HG02852 (cell line): ENCODE data around the gene HMOX1.
A peak's percentile ranks its signal among the peaks of the same experiment; 100 is the strongest.

Experiments
- ATAC-seq: cut with Tn5 transposase; IDR thresholded peaks from one replicate; pipeline ENCODE4 v1.9.1; 2021; ENCODE audit warnings: mild to moderate bottlenecking, moderate library complexity; ENCODE audit not compliant: unreplicated experiment

The HMOX1 gene, protein sequence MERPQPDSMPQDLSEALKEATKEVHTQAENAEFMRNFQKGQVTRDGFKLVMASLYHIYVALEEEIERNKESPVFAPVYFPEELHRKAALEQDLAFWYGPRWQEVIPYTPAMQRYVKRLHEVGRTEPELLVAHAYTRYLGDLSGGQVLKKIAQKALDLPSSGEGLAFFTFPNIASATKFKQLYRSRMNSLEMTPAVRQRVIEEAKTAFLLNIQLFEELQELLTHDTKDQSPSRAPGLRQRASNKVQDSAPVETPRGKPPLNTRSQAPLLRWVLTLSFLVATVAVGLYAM

GRCh38 chr22:35380537-35381423 lies at the start of gene HMOX1:
Gene HMOX1 (plus strand): TSS chr22:35381096. CDS start chr22:35381174, 78 bp downstream.
- peak; percentile 54 for ATAC-seq

DNA sequence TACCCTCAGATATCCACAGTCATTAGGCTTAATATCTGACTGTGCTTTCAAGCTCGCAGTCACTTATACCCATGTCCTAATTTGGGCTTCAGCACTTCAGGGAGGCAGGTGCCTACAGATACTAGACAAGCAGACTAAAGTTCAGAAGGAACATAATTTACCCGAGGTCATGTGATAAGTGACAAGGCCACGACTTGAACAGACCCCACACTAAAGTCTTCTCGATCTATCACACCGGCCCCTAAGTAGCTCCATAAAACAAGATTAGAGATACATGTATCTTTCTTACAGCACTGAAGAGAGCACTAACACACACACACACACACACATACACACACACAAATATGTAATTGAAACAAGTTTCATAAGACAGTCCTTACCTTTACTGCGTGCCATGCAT lies 48.6 kb upstream of the HMOX1 start:
- ATAC-seq, result no peak

DNA sequence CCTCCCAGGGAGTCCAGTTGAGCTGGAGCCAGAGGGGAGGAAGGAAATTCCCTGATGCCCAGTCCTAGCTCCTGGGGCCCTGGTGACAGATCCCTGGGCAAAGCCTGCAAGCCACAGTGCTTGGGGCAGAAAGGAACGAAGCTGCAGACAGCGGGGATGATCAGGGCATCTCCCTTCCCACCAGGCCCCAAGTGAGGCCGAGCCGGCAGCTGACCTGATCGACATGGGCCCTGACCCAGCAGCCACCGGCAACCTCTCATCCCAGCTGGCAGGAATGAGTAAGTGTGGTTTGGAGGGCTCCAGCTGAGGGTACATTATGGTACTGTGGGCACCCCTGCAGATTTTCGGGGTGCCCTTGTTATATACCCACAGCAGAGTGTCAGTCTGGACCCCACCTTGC lies 47.7 kb upstream of the HMOX1 start:
- no peak for ATAC-seq

GRCh38 chr22:35334004-35334403 lies 46.9 kb upstream of the HMOX1 start:
- ATAC-seq, result no peak

- no peak for ATAC-seq
These were observed 45.4 kb upstream of the HMOX1 start for GRCh38 chr22:35335468-35335867.

DNA sequence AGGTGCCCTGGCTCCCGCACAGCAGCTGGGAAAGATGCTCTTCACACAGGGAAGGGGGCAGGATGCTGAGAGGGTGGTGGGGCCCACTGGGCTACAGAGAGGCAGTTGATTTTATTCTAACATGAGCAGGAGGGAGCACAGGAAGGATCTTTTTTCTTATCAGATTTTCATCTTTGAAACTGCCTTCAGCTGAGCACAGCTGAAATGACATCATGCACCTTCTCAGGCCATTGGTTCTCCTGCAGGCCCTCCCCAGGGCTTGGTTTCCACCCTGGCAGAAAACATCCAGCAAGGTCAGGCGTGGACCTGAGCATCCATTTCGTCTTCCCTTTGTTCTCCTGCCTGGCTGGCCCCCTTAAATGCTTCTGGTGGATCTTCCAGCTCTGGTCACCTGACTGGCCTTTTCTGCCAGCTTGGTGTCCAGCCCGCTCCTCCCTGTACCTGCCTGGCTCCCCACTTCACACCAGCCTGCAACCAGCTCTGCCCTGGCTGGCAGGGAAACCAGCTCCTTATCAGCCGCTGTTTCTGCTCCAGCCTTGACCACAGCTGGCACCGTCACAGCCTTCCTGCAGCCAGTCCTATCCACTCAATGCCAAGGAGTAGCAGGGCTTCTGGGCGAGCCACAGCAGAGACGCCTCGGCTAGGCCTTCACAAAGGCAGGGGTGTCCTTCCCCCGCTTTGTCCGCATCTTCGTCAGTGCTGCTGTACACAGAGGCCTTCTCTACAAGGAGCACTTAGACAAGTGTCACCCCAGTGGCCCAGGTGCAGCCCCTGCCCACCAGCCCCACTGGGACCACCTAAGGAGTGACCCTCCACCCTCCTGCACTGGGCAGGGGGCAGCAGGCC lies 44.7 kb upstream of the HMOX1 start:
- ATAC-seq, result no peak

GRCh38 chr22:35337932-35338331 lies 43.0 kb upstream of the HMOX1 start:
- ATAC-seq, result no peak

- ATAC-seq, result no peak
These were observed 39.6 kb upstream of the HMOX1 start for GRCh38 chr22:35341090-35341874.

DNA sequence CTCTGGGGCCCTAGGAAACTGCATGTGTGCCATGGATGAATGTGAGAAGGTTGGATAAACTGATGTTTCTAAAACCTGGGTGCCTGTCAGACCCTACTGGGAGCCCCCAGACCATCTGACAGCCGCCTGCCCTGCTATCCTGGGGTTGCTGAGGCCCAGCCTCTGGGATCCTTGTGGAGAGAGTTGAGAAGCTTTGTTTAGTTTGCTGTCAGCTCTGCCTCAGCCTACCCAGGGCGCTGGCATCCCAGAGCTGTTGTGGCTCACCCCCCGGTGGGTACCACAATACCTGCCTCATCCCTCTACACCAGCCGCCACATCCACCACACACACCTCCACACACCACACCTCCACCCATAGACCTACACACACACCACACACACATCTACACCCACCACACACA lies 38.5 kb upstream of the HMOX1 start:
- no peak for ATAC-seq

DNA sequence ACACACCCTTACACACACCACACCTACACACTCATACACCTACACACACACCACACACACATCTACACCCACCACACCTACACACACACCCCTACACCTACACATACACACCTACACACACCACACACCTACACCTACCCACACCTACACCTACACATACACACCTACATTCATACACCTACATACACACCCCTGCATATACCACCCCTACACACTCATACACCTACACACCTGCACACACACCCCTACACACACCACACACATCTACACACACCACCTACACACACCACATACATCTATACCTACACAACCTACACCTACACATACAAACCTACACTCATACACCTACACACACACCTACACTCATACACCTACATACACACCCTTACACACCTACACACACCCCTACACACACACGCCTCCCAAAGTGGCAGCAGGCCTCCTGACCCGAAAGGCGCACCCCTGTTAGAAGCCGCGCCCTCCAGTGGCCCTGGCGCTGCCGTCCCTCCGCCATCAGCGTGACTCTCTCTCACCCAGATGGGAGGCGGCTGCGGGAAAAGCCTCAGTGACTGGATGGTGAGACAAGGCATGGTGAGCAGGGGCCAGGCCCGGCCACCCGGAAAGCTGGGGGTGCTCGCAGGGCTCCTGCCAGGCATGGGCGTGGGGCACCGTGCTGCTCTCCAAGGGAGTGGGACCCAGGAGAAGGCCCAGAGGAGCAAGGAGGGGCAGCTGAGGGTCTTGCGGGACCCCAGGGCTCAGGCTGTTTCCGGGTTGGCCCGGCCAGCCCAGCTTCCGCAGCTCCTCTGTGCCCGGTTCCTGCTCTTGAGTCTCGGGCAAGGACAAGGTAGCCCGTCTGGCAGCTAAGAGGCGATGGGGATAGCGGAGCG lies 37.0 kb upstream of the HMOX1 start:
- no peak for ATAC-seq

DNA sequence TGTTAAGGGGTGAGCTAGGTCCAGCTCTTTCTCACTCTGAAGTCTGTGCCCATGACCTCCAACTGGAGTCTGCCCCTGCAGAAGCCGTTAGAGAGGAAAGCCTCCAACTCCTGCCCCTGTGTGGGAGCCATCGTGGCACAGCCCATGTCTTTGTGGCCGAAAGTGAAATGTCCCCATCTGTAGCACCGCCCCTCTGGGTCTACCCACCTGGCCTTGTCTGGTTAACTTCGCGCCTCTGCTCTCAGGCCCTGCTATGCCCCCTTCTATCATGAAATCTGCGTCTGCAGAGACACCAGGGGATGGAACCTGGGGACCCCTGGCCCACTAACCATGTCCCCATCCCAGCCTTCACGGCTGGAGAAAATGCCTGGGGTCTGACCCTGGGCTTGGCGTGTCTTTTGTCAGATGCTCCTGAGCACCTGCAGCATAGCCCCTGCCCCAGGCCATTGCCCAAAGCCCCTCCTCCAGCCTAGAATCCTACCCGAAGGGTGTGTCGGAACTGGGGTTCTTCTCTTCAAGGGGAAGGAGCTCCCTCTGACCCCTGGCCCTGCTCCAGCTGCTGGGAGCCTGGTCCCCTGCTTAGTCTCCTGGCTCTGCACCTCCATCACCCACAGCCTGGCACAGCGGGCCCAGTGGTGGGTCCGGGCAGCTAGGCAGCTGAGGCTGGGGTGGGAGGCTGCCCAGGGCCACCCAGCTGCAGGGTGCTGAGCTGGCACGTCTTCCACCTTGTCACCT lies 35.8 kb upstream of the HMOX1 start:
- no peak for ATAC-seq

GRCh38 chr22:35345808-35346505 lies 34.9 kb upstream of the HMOX1 start:
- ATAC-seq, result no peak

- no peak for ATAC-seq
These were observed 34.2 kb upstream of the HMOX1 start for GRCh38 chr22:35346596-35347220.

DNA sequence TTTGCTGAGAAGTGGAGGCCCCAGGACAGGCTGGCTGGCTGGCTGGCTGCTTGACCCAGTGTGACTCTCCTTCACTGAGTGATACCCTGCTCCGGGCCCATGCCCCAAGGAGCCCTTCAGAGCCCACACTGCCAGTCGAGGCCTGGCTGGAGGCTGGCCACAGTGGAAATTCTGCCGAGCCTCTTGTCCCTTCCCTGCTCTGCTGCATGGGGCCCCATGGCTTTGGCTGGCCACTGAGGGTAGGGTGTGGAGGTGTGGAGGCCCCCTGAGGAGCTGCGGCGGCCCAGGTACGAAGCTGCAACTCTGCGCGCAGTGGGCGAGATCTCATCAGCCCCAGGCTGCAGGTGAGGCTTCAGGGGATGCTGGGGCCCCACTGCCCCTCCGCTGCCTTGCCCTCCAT lies 33.4 kb upstream of the HMOX1 start:
- no peak for ATAC-seq

DNA sequence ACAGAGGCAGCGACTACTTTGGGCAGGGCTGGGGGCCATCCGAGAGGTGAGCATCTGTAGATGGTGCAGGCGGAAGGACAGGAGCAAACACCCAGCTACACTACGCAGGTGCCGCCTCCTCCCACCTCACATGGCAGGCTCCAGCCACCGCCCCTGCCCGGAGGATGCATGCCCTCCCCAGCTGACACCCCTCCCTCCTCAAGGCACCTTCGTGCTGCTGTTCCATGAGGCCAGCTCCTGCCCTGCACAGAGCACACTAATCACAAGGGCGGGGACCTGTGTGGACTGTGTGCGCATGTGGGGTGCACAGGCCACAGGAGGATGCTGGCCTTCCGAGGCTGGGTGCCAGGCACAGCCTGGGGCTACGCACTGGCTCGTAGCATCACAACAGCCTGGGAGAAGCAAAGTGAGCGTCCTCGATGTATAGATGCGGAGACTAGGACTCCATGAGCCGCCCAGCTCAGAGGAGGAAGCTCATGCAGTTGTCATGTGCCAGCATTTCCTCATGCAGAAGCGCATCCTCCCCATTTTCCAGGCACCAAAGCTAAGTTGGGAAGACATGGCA lies 32.8 kb upstream of the HMOX1 start:
- no peak for ATAC-seq

GRCh38 chr22:35348703-35349102 lies 32.2 kb upstream of the HMOX1 start:
- ATAC-seq, result no peak

DNA sequence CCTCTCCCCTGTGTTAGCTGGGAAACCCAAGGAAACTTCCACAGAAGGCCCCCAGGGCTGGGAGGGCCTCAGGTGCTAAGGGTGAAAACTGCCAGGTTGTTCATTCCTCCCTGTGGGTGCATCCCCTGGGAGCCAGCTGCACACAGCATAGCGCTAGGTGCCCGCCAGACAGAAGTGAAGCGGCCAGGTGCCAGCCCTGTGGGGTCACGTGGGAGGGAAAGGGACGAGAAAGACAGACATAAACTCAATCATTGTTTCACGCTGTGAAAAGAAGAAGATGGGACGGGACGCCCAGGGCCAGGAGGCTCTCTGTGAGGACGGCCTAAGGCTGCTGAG lies 31.6 kb upstream of the HMOX1 start:
- no peak for ATAC-seq
